Measurements from ENCODE around the gene TOMM20. TPM values are rescaled to one million over a fixed set of nuclear protein-coding genes. Genes with fewer than 3 reads are reported as not detected.

The TOMM20 gene
- total and polyA plus RNA-seq, 2 experiments from 2014 or later, result 75.7 to 103 TPM

DNA sequence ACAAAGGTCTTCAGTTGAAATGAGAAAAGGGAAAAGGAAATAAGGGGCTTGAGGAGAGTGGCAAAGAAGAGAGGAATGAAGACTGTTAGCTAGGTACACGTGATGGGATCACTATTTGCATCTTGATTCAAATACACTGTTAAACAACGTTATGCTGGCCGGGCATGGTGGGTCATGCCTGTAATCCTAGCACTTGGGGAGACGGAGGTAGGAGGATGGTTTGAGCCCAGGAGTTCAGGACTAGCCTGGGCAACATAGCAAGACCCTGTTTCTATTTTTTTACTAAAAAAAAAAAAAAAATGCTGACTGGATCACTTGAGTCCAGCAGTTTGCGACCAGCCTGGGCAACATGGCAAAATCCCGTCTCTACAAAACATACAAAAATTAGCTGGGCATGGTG lies 30.0 kb upstream of the TOMM20 start:
- in situ Hi-C loops (cut with MboI), result no loop called here
- H4K20me1 ChIP-seq (ENCODE audit: insufficient read depth), result no peaks in the 10 kb centered on the region
- H3K4me1 ChIP-seq (ENCODE audit: insufficient read depth), result peaks cover 14% of the 10 kb centered on the region
- H3K36me3 ChIP-seq (ENCODE audit: low read depth), result peaks cover 37% of the 10 kb centered on the region
- H3K9me3 ChIP-seq (ENCODE audit: low read depth), result no peaks in the 10 kb centered on the region
- no peak overlapping the region for H3K4me3 ChIP-seq
- TF ChIP-seq EZH2 (IDR thresholded peaks at IDR 0.05; ENCODE audit: insufficient read depth, poor library complexity, severe bottlenecking) (no peak), EZH2phosphoT487 (IDR thresholded peaks at IDR 0.05; ENCODE audit: insufficient read depth, low read depth) (no peak)
- no peak overlapping the region for H2AFZ ChIP-seq
- WGBS, 2 experiments (ENCODE audit: low coverage in 1 of 2, low lambda C conversion rate in 2 of 2, missing lambda C conversion rate in 2 of 2), result 95 to 97% methylated on average over 6 of the region's 6 CpGs
- DNase-seq, result no peak
- no peak overlapping the region for H3K4me2 ChIP-seq (ENCODE audit: unreplicated experiment)
- peaks cover 66% of the 10 kb centered on the region for H3K79me2 ChIP-seq (ENCODE audit: insufficient read depth)
- H3F3A ChIP-seq (ENCODE audit: insufficient read depth), result peaks cover 6% of the 10 kb centered on the region; the same call in 1 of the 2 replicates
- H3K27me3 ChIP-seq (replicated peaks; ENCODE audit: insufficient read depth), result no peaks in the 10 kb centered on the region
- no peaks in the 10 kb centered on the region for H3K9me2 ChIP-seq (ENCODE audit: insufficient read depth)
- H3K9ac ChIP-seq, result no peak overlapping the region
- no peak overlapping the region for H3K27ac ChIP-seq

DNA sequence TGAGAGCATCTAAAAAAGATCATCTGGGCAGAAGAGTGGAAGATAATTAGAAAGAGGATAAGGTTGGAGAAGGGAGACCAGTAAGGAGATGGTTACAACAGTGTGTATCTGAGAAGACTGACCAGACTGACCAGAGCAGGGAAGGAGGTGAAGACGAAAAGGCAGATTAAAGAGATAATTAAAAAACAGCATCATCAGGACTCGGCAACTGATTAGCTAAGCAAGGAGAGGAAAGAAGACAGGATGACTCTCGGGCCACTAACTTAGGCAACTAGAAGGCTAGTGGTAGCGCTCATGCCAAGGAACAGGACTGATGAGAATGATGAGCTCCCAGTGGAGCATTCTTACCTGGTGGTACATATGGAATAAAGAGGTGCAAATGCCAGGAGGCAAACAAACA lies 28.5 kb upstream of the TOMM20 start:
- DNase-seq, result no peak
- peaks cover 47% of the 10 kb centered on the region for H3K36me3 ChIP-seq (ENCODE audit: low read depth)
- TF ChIP-seq EZH2phosphoT487 (IDR thresholded peaks at IDR 0.05; ENCODE audit: insufficient read depth, low read depth) (no peak), EZH2 (IDR thresholded peaks at IDR 0.05; ENCODE audit: insufficient read depth, poor library complexity, severe bottlenecking) (no peak)
- no peak overlapping the region for H3K9ac ChIP-seq
- H3K27me3 ChIP-seq (replicated peaks; ENCODE audit: insufficient read depth), result no peaks in the 10 kb centered on the region
- H3K4me1 ChIP-seq (ENCODE audit: insufficient read depth), result peaks cover 14% of the 10 kb centered on the region
- H3K4me2 ChIP-seq (ENCODE audit: unreplicated experiment), result no peak overlapping the region
- H3K27ac ChIP-seq, result no peak overlapping the region
- H3K9me2 ChIP-seq (ENCODE audit: insufficient read depth), result no peaks in the 10 kb centered on the region
- peaks cover 6% of the 10 kb centered on the region; the same call in 1 of the 2 replicates for H3F3A ChIP-seq (ENCODE audit: insufficient read depth)
- H3K79me2 ChIP-seq (ENCODE audit: insufficient read depth), result peaks cover 72% of the 10 kb centered on the region
- no peak overlapping the region for H3K4me3 ChIP-seq
- no peaks in the 10 kb centered on the region for H3K9me3 ChIP-seq (ENCODE audit: low read depth)
- in situ Hi-C loops (cut with MboI), result no loop called here
- H2AFZ ChIP-seq, result no peak overlapping the region
- WGBS, 2 experiments (ENCODE audit: low coverage in 1 of 2, low lambda C conversion rate in 2 of 2, missing lambda C conversion rate in 2 of 2), result 95 to 98% methylated on average over 4 of the region's 4 CpGs
- H4K20me1 ChIP-seq (ENCODE audit: insufficient read depth), result no peaks in the 10 kb centered on the region

DNA sequence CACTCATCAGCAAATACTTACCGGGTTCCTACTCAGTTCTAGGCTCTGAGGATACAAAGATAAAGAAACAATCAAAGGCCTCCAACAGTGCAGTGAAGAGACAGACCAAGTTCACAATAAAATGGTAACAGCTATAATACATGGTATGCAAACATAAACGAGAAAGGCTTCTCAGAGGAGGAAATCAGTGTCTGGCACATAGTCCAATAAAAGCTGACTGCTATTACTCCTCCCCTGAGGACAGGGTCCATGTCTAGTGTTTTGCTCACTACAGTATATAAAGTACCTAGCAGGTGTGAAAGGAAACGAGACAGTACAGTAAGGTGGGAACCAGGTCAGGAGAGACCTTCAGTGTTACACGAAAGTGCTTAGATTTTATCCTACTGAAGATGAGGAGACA lies 28.1 kb upstream of the TOMM20 start:
- WGBS, 2 experiments (ENCODE audit: low coverage in 1 of 2, low lambda C conversion rate in 2 of 2, missing lambda C conversion rate in 2 of 2), result 85 to 87% methylated on average over 4 of the region's 4 CpGs
- H3K4me2 ChIP-seq (ENCODE audit: unreplicated experiment), result no peak overlapping the region
- peaks cover 51% of the 10 kb centered on the region for H3K36me3 ChIP-seq (ENCODE audit: low read depth)
- H3K4me3 ChIP-seq, result no peak overlapping the region
- in situ Hi-C loops (cut with MboI), result no loop called here
- peaks cover 11% of the 10 kb centered on the region for H3K4me1 ChIP-seq (ENCODE audit: insufficient read depth)
- H3F3A ChIP-seq (ENCODE audit: insufficient read depth), result peaks cover 6% of the 10 kb centered on the region; the same call in 1 of the 2 replicates
- H3K27me3 ChIP-seq (replicated peaks; ENCODE audit: insufficient read depth), result no peaks in the 10 kb centered on the region
- DNase-seq, result no peak
- no peaks in the 10 kb centered on the region for H3K9me3 ChIP-seq (ENCODE audit: low read depth)
- no peaks in the 10 kb centered on the region for H4K20me1 ChIP-seq (ENCODE audit: insufficient read depth)
- H3K79me2 ChIP-seq (ENCODE audit: insufficient read depth), result peaks cover 73% of the 10 kb centered on the region
- H3K9me2 ChIP-seq (ENCODE audit: insufficient read depth), result no peaks in the 10 kb centered on the region
- no peak overlapping the region for H2AFZ ChIP-seq
- H3K27ac ChIP-seq, result no peak overlapping the region
- H3K9ac ChIP-seq, result no peak overlapping the region
- TF ChIP-seq EZH2phosphoT487 (IDR thresholded peaks at IDR 0.05; ENCODE audit: insufficient read depth, low read depth) (no peak), EZH2 (IDR thresholded peaks at IDR 0.05; ENCODE audit: insufficient read depth, poor library complexity, severe bottlenecking) (no peak)

DNA sequence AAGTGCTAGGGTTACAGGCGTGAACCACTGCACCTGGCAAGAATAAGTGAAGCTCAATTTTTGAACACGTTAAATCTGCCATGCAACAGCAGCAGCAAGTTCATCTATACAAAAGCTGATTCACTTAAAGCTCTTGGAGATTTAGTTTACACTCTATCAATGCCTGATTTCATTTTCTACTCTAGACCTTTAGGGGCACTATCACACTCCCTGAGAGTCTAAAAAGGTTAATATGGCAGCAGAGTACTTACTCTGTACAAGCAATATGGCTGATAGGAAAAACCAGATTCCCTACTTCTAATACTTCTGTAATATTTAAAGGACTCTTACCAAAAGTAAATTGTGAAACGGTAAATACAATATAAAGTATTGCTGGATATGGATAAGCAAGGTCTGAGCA lies 27.6 kb upstream of the TOMM20 start:
- no peak overlapping the region for H3K9ac ChIP-seq
- 97% methylated on average over 3 of the region's 3 CpGs for WGBS, 2 experiments (ENCODE audit: low coverage in 1 of 2, low lambda C conversion rate in 2 of 2, missing lambda C conversion rate in 2 of 2)
- no peaks in the 10 kb centered on the region for H4K20me1 ChIP-seq (ENCODE audit: insufficient read depth)
- no peak for DNase-seq
- in situ Hi-C loops (cut with MboI), result no loop called here
- no peak overlapping the region for H3K4me2 ChIP-seq (ENCODE audit: unreplicated experiment)
- H3K4me3 ChIP-seq, result no peak overlapping the region
- H3K9me2 ChIP-seq (ENCODE audit: insufficient read depth), result no peaks in the 10 kb centered on the region
- peaks cover 53% of the 10 kb centered on the region for H3K36me3 ChIP-seq (ENCODE audit: low read depth)
- no peak overlapping the region for H2AFZ ChIP-seq
- H3K9me3 ChIP-seq (ENCODE audit: low read depth), result no peaks in the 10 kb centered on the region
- H3F3A ChIP-seq (ENCODE audit: insufficient read depth), result peaks cover 6% of the 10 kb centered on the region; the same call in 1 of the 2 replicates
- no peaks in the 10 kb centered on the region for H3K27me3 ChIP-seq (replicated peaks; ENCODE audit: insufficient read depth)
- no peak for TF ChIP-seq EZH2 (IDR thresholded peaks at IDR 0.05; ENCODE audit: insufficient read depth, poor library complexity, severe bottlenecking)
- no peak for TF ChIP-seq EZH2phosphoT487 (IDR thresholded peaks at IDR 0.05; ENCODE audit: insufficient read depth, low read depth)
- H3K27ac ChIP-seq, result no peak overlapping the region
- peaks cover 10% of the 10 kb centered on the region; the same call in 1 of the 2 replicates for H3K4me1 ChIP-seq (ENCODE audit: insufficient read depth)
- H3K79me2 ChIP-seq (ENCODE audit: insufficient read depth), result peaks cover 77% of the 10 kb centered on the region

DNA sequence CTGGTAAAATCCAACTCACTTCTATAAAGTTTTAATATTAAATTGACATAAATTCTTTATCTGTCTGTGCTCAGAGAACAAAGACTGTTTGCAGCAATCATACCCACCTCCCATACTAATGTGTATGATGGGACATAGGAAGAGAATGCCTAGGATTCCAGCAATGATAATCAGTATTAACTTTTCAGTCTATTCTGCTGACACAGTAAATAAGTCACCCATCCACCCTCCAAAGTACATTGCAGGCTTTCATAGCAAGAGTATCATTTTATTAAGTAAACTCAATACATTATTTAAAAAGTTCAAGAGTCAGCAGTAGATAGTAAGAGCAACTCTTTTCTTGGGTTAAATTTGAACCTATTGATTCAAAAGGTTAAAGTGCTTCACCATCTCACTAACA lies 23.6 kb upstream of the TOMM20 start:
- H3K9ac ChIP-seq, result no peak overlapping the region
- no peak for DNase-seq
- H3K36me3 ChIP-seq (ENCODE audit: low read depth), result peaks cover 60% of the 10 kb centered on the region
- H3K4me3 ChIP-seq, result no peak overlapping the region
- no peaks in the 10 kb centered on the region for H3F3A ChIP-seq (ENCODE audit: insufficient read depth)
- no peak overlapping the region for H3K4me2 ChIP-seq (ENCODE audit: unreplicated experiment)
- no peak overlapping the region for H2AFZ ChIP-seq
- H3K79me2 ChIP-seq (ENCODE audit: insufficient read depth), result peaks cover 67% of the 10 kb centered on the region
- H3K4me1 ChIP-seq (ENCODE audit: insufficient read depth), result no peaks in the 10 kb centered on the region
- no peaks in the 10 kb centered on the region for H3K9me2 ChIP-seq (ENCODE audit: insufficient read depth)
- H4K20me1 ChIP-seq (ENCODE audit: insufficient read depth), result no peaks in the 10 kb centered on the region
- H3K9me3 ChIP-seq (ENCODE audit: low read depth), result no peaks in the 10 kb centered on the region
- H3K27me3 ChIP-seq (replicated peaks; ENCODE audit: insufficient read depth), result no peaks in the 10 kb centered on the region
- TF ChIP-seq EZH2 (IDR thresholded peaks at IDR 0.05; ENCODE audit: insufficient read depth, poor library complexity, severe bottlenecking) (no peak), EZH2phosphoT487 (IDR thresholded peaks at IDR 0.05; ENCODE audit: insufficient read depth, low read depth) (no peak)
- no peak overlapping the region for H3K27ac ChIP-seq
- in situ Hi-C loops (cut with MboI), result no loop called here
